Measurements from ENCODE around the gene ZKSCAN1.

- TF ChIP-seq CTCF (IDR thresholded peaks at IDR 0.05) (no peak), POLR2A (IDR thresholded peaks at IDR 0.05) (no peak)
Measured at GRCh38 chr7:100000239-100000638, 15.2 kb upstream of the ZKSCAN1 start.

Data from Peyer's patch (tissue), 4 donors.